Trophoblast cell (in vitro differentiated cells and primary cell): Measurements from ENCODE around the gene SETD7.

Experiments
- DNase-seq, 2 donors: peaks; one replicate each; pipeline ENCODE4 v3.0.0-alpha.2; 2016
- H2AFZ ChIP-seq: 2 replicates; pipeline ENCODE4 v1.6.1; 2013; ENCODE audit warnings: low read length, moderate library complexity, mild to moderate bottlenecking; ENCODE audit not compliant: insufficient read depth, poor library complexity
- H2AK5ac ChIP-seq: 2 replicates; pipeline ENCODE4 v1.6.1; 2013; ENCODE audit warnings: mild to moderate bottlenecking, low read length
- H2BK120ac ChIP-seq: 2 replicates; pipeline ENCODE4 v1.6.1; 2013; ENCODE audit warnings: low read length, mild to moderate bottlenecking, moderate library complexity; ENCODE audit not compliant: insufficient read depth, poor library complexity
- H2BK12ac ChIP-seq: 2 replicates; pipeline ENCODE4 v1.6.1; 2013; ENCODE audit warnings: mild to moderate bottlenecking, low read length, moderate library complexity
- H2BK5ac ChIP-seq: 2 replicates; pipeline ENCODE4 v1.6.1; 2013; ENCODE audit warnings: low read length, low read depth, moderate library complexity, mild to moderate bottlenecking; ENCODE audit not compliant: poor library complexity
- H3K14ac ChIP-seq: 2 replicates; pipeline ENCODE4 v1.6.1; 2013; ENCODE audit warnings: mild to moderate bottlenecking, low read length
- H3K18ac ChIP-seq: 2 replicates; pipeline ENCODE4 v1.6.1; 2013; ENCODE audit warnings: mild to moderate bottlenecking, low read length
- H3K23ac ChIP-seq: 2 replicates; pipeline ENCODE4 v1.6.1; 2013; ENCODE audit warnings: low read length
- H3K27ac ChIP-seq: 2 replicates; pipeline ENCODE4 v1.5.1; 2013; ENCODE audit warnings: low read depth, mild to moderate bottlenecking, inconsistent platforms, low read length, moderate library complexity
- H3K27me3 ChIP-seq: 2 replicates; pipeline ENCODE4 v1.6.1; 2013; ENCODE audit warnings: inconsistent platforms, mild to moderate bottlenecking, low read length, moderate library complexity; ENCODE audit not compliant: insufficient read depth
- H3K36me3 ChIP-seq, 2 experiments: 1 replicate in 1 of 2; 2 replicates in 1 of 2; pipeline ENCODE4 v1.6.1; 2013; ENCODE audit warnings: low read length in 2 of 2, mild to moderate bottlenecking in 2 of 2, moderate library complexity in 1 of 2; ENCODE audit not compliant: insufficient read depth in 2 of 2, control insufficient read depth in 1 of 2
- H3K4ac ChIP-seq: 2 replicates; pipeline ENCODE4 v1.6.1; 2013; ENCODE audit warnings: low read depth, mild to moderate bottlenecking, low read length, moderate library complexity
- H3K4me1 ChIP-seq, 2 experiments: 1 replicate in 1 of 2; 2 replicates in 1 of 2; pipeline ENCODE4 v1.6.1; 2013; ENCODE audit warnings: low read length in 2 of 2, mild to moderate bottlenecking in 2 of 2, moderate library complexity in 1 of 2; ENCODE audit not compliant: insufficient read depth in 2 of 2, control insufficient read depth in 1 of 2
- H3K4me2 ChIP-seq: 2 replicates; pipeline ENCODE4 v1.6.1; 2013; ENCODE audit warnings: inconsistent platforms, mild to moderate bottlenecking, low read length, moderate library complexity
- H3K4me3 ChIP-seq: 2 replicates; pipeline ENCODE4 v1.5.1; 2013; ENCODE audit warnings: mild to moderate bottlenecking, low read depth, low read length, inconsistent platforms
- H3K79me1 ChIP-seq: one replicate; pipeline ENCODE4 v1.6.1; 2013; ENCODE audit warnings: low read length
- H3K79me2 ChIP-seq: 2 replicates; pipeline ENCODE4 v1.6.1; 2013; ENCODE audit warnings: low read length, mild to moderate bottlenecking; ENCODE audit not compliant: control insufficient read depth, insufficient read depth, poor library complexity
- H3K9ac ChIP-seq: 2 replicates; pipeline ENCODE4 v1.6.1; 2013; ENCODE audit warnings: mild to moderate bottlenecking, low read length
- H3K9me3 ChIP-seq: 2 replicates; pipeline ENCODE4 v1.6.1; 2013; ENCODE audit warnings: low read depth, mild to moderate bottlenecking, control low read depth, inconsistent platforms, low read length; ENCODE audit not compliant: insufficient read depth
- H4K12ac ChIP-seq: 2 replicates; pipeline ENCODE4 v1.6.1; 2013; ENCODE audit warnings: low read depth, mild to moderate bottlenecking, low read length, moderate library complexity
- H4K8ac ChIP-seq: 2 replicates; pipeline ENCODE4 v1.6.1; 2013; ENCODE audit warnings: low read depth, mild to moderate bottlenecking, low read length, moderate library complexity
- H4K91ac ChIP-seq: one replicate; pipeline ENCODE4 v1.6.1; 2013; ENCODE audit warnings: low read depth, mild to moderate bottlenecking, low read length, moderate library complexity
- WGBS: extraction: QIAGEN DNeasy Blood & Tissue Kit; methylation state at CpG from one replicate; pipeline ENCODE4 v1.1.7; 2013; ENCODE audit warnings: missing lambda C conversion rate; ENCODE audit not compliant: insufficient read length, insufficient coverage; ENCODE audit errors: extremely low coverage; 5-methylcytosine and 5-hydroxymethylcytosine counted together

Gene SETD7

GRCh38 chr4:139574641-139575040 is 18.6 kb upstream of the SETD7 start:
- no peak overlapping the region for H3K4ac ChIP-seq
- no peak overlapping the region for H3K4me3 ChIP-seq
- no peak overlapping the region for H3K9ac ChIP-seq
- H3K14ac ChIP-seq = no peak overlapping the region
- H3K9me3 ChIP-seq = no peaks in the 10 kb centered on the region
- no peak for DNase-seq
- no peak overlapping the region for H2BK120ac ChIP-seq
- WGBS = no CpG with 5 or more reads among the region's 3 CpGs
- H2AFZ ChIP-seq = no peak overlapping the region
- H3K23ac ChIP-seq = no peak overlapping the region
- no peaks in the 10 kb centered on the region for H3K27me3 ChIP-seq
- no peak overlapping the region for H3K18ac ChIP-seq
- H3K79me2 ChIP-seq = no peaks in the 10 kb centered on the region
- no peak overlapping the region for H3K4me2 ChIP-seq
- H4K12ac ChIP-seq = no peak overlapping the region
- H2AK5ac ChIP-seq = no peak overlapping the region
- no peak overlapping the region for H2BK12ac ChIP-seq
- H4K8ac ChIP-seq = no peak overlapping the region
- no peaks in the 10 kb centered on the region for H3K36me3 ChIP-seq
- no peak overlapping the region for H3K27ac ChIP-seq
- no peak overlapping the region for H4K91ac ChIP-seq
- no peaks in the 10 kb centered on the region for H3K79me1 ChIP-seq
- no peak overlapping the region for H2BK5ac ChIP-seq
- peaks cover 3 to 7% of the 10 kb centered on the region in 2 experiments for H3K4me1 ChIP-seq

GRCh38 chr4:139568206-139568955 is 12.4 kb upstream of the SETD7 start:
- H3K79me2 ChIP-seq = no peaks in the 10 kb centered on the region
- H2BK12ac ChIP-seq = no peak overlapping the region
- no peak overlapping the region for H3K14ac ChIP-seq
- no peak overlapping the region for H3K27ac ChIP-seq
- no peaks in the 10 kb centered on the region for H3K36me3 ChIP-seq
- peak; percentile 54 to 63 for DNase-seq
- no peak overlapping the region for H3K4me3 ChIP-seq
- H2AFZ ChIP-seq = no peak overlapping the region
- no peak overlapping the region for H3K18ac ChIP-seq
- no peak overlapping the region for H4K91ac ChIP-seq
- no peak overlapping the region for H3K4me2 ChIP-seq
- no peak overlapping the region for H3K23ac ChIP-seq
- no peaks in the 10 kb centered on the region for H3K4me1 ChIP-seq
- H4K12ac ChIP-seq = no peak overlapping the region
- no peak overlapping the region for H3K9ac ChIP-seq
- no peak overlapping the region for H2AK5ac ChIP-seq
- H3K27me3 ChIP-seq = no peaks in the 10 kb centered on the region
- H3K4ac ChIP-seq = no peak overlapping the region
- no peak overlapping the region for H2BK5ac ChIP-seq
- H3K9me3 ChIP-seq = peaks cover 2% of the 10 kb centered on the region
- H2BK120ac ChIP-seq = no peak overlapping the region
- no peak overlapping the region for H4K8ac ChIP-seq
- WGBS = no CpG with 5 or more reads among the region's 10 CpGs
- H3K79me1 ChIP-seq = no peaks in the 10 kb centered on the region

GRCh38 chr4:139567159-139567870 is 11.3 kb upstream of the SETD7 start:
- H2AK5ac ChIP-seq = no peak overlapping the region
- DNase-seq = no peak
- H2BK5ac ChIP-seq = no peak overlapping the region
- no peaks in the 10 kb centered on the region for H3K79me2 ChIP-seq
- H4K8ac ChIP-seq = no peak overlapping the region
- no peak overlapping the region for H2AFZ ChIP-seq
- H3K79me1 ChIP-seq = no peaks in the 10 kb centered on the region
- no peak overlapping the region for H4K12ac ChIP-seq
- H3K36me3 ChIP-seq = no peaks in the 10 kb centered on the region
- H2BK12ac ChIP-seq = no peak overlapping the region
- H2BK120ac ChIP-seq = no peak overlapping the region
- H3K18ac ChIP-seq = no peak overlapping the region
- H3K14ac ChIP-seq = no peak overlapping the region
- H3K4me3 ChIP-seq = no peak overlapping the region
- H3K9me3 ChIP-seq = peaks cover 2% of the 10 kb centered on the region
- no CpG with 5 or more reads among the region's 7 CpGs for WGBS
- no peak overlapping the region for H3K4me2 ChIP-seq
- H3K4ac ChIP-seq = no peak overlapping the region
- H3K27ac ChIP-seq = no peak overlapping the region
- no peaks in the 10 kb centered on the region for H3K4me1 ChIP-seq
- no peak overlapping the region for H3K23ac ChIP-seq
- H4K91ac ChIP-seq = no peak overlapping the region
- H3K9ac ChIP-seq = no peak overlapping the region
- H3K27me3 ChIP-seq = no peaks in the 10 kb centered on the region

- no peak overlapping the region for H2AFZ ChIP-seq
- H3K14ac ChIP-seq = no peak overlapping the region
- no peaks in the 10 kb centered on the region for H3K36me3 ChIP-seq
- H3K4me3 ChIP-seq = no peak overlapping the region
- H4K91ac ChIP-seq = no peak overlapping the region
- no CpG with 5 or more reads among the region's 1 CpG for WGBS
- H2AK5ac ChIP-seq = no peak overlapping the region
- no peaks in the 10 kb centered on the region for H3K79me2 ChIP-seq
- no peaks in the 10 kb centered on the region for H3K4me1 ChIP-seq
- no peak overlapping the region for H4K8ac ChIP-seq
- no peak overlapping the region for H2BK120ac ChIP-seq
- no peak overlapping the region for H2BK5ac ChIP-seq
- no peaks in the 10 kb centered on the region for H3K27me3 ChIP-seq
- no peak overlapping the region for H3K4ac ChIP-seq
- H3K4me2 ChIP-seq = no peak overlapping the region
- no peak overlapping the region for H3K18ac ChIP-seq
- H3K79me1 ChIP-seq = no peaks in the 10 kb centered on the region
- H3K9ac ChIP-seq = no peak overlapping the region
- no peak for DNase-seq
- no peak overlapping the region for H3K27ac ChIP-seq
- H2BK12ac ChIP-seq = no peak overlapping the region
- H3K9me3 ChIP-seq = peaks cover 2% of the 10 kb centered on the region
- H4K12ac ChIP-seq = no peak overlapping the region
- H3K23ac ChIP-seq = no peak overlapping the region
Measured at GRCh38 chr4:139564502-139564901, 8.5 kb upstream of the SETD7 start.
